MM.1S (cell line): ENCODE measurements around the gene FOXD1.

ENCODE experiments used
- EZH2 ChIP-seq: fragments of 300-600 bp; sonication (generic); optimal IDR thresholded peaks from 2 replicates; pipeline ENCODE3; 2017; ENCODE audit warnings: low read depth, mild to moderate bottlenecking, antibody characterized with exemption, low read length, mixed read lengths
- TF ChIP-seq, protein P1 (sequence below): fragments of 300-600 bp; sonication (generic); IDR thresholded peaks from 2 replicates; pipeline ENCODE4 v1.5.1; 2016; ENCODE audit warnings: antibody characterized with exemption, low read length, mixed read lengths

DNA sequence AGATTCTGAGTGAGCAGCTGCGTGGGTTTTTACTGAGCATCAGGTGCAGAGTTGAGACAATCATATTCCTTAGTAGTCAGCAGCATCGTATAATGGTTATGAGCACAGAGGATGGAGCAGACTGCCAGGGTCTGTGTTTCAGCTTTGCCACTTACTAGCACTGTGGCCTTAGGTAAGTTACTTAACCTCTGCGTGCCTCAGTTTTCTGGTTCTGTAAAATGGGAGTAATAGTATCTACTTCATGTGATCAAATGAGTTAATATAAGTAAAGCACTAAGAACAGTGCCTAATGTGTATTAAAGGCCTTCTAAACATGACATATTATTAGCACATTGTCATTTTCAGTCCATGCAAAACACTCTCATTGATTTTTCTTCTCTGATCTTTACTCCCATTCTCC is 44.8 kb upstream of the FOXD1 start:
- TF ChIP-seq, protein P1, sequence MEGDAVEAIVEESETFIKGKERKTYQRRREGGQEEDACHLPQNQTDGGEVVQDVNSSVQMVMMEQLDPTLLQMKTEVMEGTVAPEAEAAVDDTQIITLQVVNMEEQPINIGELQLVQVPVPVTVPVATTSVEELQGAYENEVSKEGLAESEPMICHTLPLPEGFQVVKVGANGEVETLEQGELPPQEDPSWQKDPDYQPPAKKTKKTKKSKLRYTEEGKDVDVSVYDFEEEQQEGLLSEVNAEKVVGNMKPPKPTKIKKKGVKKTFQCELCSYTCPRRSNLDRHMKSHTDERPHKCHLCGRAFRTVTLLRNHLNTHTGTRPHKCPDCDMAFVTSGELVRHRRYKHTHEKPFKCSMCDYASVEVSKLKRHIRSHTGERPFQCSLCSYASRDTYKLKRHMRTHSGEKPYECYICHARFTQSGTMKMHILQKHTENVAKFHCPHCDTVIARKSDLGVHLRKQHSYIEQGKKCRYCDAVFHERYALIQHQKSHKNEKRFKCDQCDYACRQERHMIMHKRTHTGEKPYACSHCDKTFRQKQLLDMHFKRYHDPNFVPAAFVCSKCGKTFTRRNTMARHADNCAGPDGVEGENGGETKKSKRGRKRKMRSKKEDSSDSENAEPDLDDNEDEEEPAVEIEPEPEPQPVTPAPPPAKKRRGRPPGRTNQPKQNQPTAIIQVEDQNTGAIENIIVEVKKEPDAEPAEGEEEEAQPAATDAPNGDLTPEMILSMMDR: no peak
- no peak for TF ChIP-seq EZH2
